IMR-90 (cell line): ENCODE measurements around the gene NOS1AP. TPM values are rescaled to one million over a fixed set of nuclear protein-coding genes. Genes with fewer than 3 reads are reported as not detected.

ENCODE experiments used
- ATAC-seq: fragments of 200-7000 bp; cut with Tn5 transposase; 2 replicates; pipeline ENCODE4 v1.9.1; 2020; ENCODE audit warnings: low read depth, mild to moderate bottlenecking, moderate library complexity
- BruUV-seq: library from RNA; stranded (reverse); fragments of 400-500 nt; replicated peaks from 2 replicates; lab custom pipeline; 2021; lab: Mats Ljungman, UMichigan
- CTCF ChIA-PET: fragments of 300-600 bp; formaldehyde crosslinking; extraction: SDS; loops from one replicate; lab custom pipeline; 2021; ENCODE audit warnings: antibody characterized with exemption; lab: Yijun Ruan, JAX
- POLR2A ChIA-PET: fragments of 300-600 bp; sonication (Branson Sonifier 250); formaldehyde crosslinking; loops from one replicate; lab custom pipeline; 2022; ENCODE audit warnings: antibody characterized with exemption; ENCODE audit not compliant: unreplicated experiment; lab: Charles Lee
- DNase-seq: peaks from one replicate; pipeline ENCODE4 v3.0.0; 2013
- H2AFZ ChIP-seq: replicated peaks from 2 replicates; pipeline ENCODE3; 2013; ENCODE audit warnings: low read length, mild to moderate bottlenecking; ENCODE audit not compliant: poor library complexity
- H2AK5ac ChIP-seq: 2 replicates; pipeline ENCODE4 v1.6.1; 2013; ENCODE audit warnings: low read depth, low read length, inconsistent platforms
- H2AK9ac ChIP-seq: replicated peaks from 2 replicates; pipeline ENCODE3; 2013; ENCODE audit warnings: mild to moderate bottlenecking, low read depth, low read length, moderate library complexity; ENCODE audit not compliant: poor library complexity
- H2BK120ac ChIP-seq: 2 replicates; pipeline ENCODE4 v1.6.1; 2013; ENCODE audit warnings: low read depth, low read length, inconsistent platforms
- H2BK15ac ChIP-seq: 3 replicates; pipeline ENCODE4 v1.6.1; 2013; ENCODE audit warnings: low read depth, low read length, inconsistent platforms
- H2BK20ac ChIP-seq: 2 replicates; pipeline ENCODE4 v1.6.1; 2013; ENCODE audit warnings: low read depth, mild to moderate bottlenecking, inconsistent platforms, low read length, moderate library complexity
- H2BK5ac ChIP-seq: 2 replicates; pipeline ENCODE4 v1.6.1; 2013; ENCODE audit warnings: mild to moderate bottlenecking, low read depth, low read length, inconsistent platforms; ENCODE audit not compliant: poor library complexity, severe bottlenecking
- H3K14ac ChIP-seq: replicated peaks from 2 replicates; pipeline ENCODE4 v1.6.1; 2013; ENCODE audit warnings: low read depth, low read length, inconsistent platforms
- H3K18ac ChIP-seq: 2 replicates; pipeline ENCODE4 v1.6.1; 2013; ENCODE audit warnings: low read depth, low read length, control low read depth
- H3K23ac ChIP-seq: 2 replicates; pipeline ENCODE4 v1.6.1; 2013; ENCODE audit warnings: low read depth, low read length, inconsistent platforms
- H3K27ac ChIP-seq: 2 replicates; pipeline ENCODE4 v1.5.1; 2013; ENCODE audit warnings: mild to moderate bottlenecking, control low read depth, low read length; ENCODE audit not compliant: insufficient read depth
- H3K27me3 ChIP-seq: 2 replicates; pipeline ENCODE4 v1.6.1; 2013; ENCODE audit warnings: low read length; ENCODE audit not compliant: control insufficient read depth, insufficient read depth
- H3K36me3 ChIP-seq: 2 replicates; pipeline ENCODE4 v1.6.1; 2013; ENCODE audit warnings: low read length, mixed read lengths; ENCODE audit not compliant: control insufficient read depth, insufficient read depth
- H3K4ac ChIP-seq: 2 replicates; pipeline ENCODE4 v1.6.1; 2013; ENCODE audit warnings: low read depth, low read length, inconsistent platforms
- H3K4me1 ChIP-seq: 2 replicates; pipeline ENCODE4 v1.6.1; 2013; ENCODE audit warnings: low read length, mixed read lengths; ENCODE audit not compliant: control insufficient read depth, insufficient read depth
- H3K4me2 ChIP-seq: 2 replicates; pipeline ENCODE4 v1.6.1; 2013; ENCODE audit warnings: low read depth, mild to moderate bottlenecking, control low read depth, low read length, moderate library complexity
- H3K4me3 ChIP-seq: 2 replicates; pipeline ENCODE4 v1.5.1; 2013; ENCODE audit warnings: low read depth, mild to moderate bottlenecking, control low read depth, low read length, moderate library complexity; ENCODE audit not compliant: insufficient read depth
- H3K56ac ChIP-seq: 2 replicates; pipeline ENCODE4 v1.6.1; 2013; ENCODE audit warnings: low read length, inconsistent platforms; ENCODE audit not compliant: insufficient read depth; ENCODE audit errors: extremely low read depth
- H3K79me1 ChIP-seq, 2 experiments: 2 replicates each; pipeline ENCODE4 v1.6.1; 2013; ENCODE audit warnings: low read length in 2 of 2, inconsistent platforms in 1 of 2, low read depth in 1 of 2
- H3K9ac ChIP-seq: 2 replicates; pipeline ENCODE4 v1.6.1; 2013; ENCODE audit warnings: low read depth, low read length, control low read depth
- H3K9me1 ChIP-seq: 2 replicates; pipeline ENCODE4 v1.6.1; 2013; ENCODE audit warnings: low read length, inconsistent platforms; ENCODE audit not compliant: insufficient read depth
- H3K9me3 ChIP-seq: 2 replicates; pipeline ENCODE4 v1.6.1; 2013; ENCODE audit warnings: low read length; ENCODE audit not compliant: control insufficient read depth, insufficient read depth
- H4K20me1 ChIP-seq: 2 replicates; pipeline ENCODE4 v1.6.1; 2013; ENCODE audit warnings: low read length, inconsistent platforms; ENCODE audit not compliant: insufficient read depth
- H4K5ac ChIP-seq: 2 replicates; pipeline ENCODE4 v1.6.1; 2013; ENCODE audit warnings: mild to moderate bottlenecking, low read depth, low read length, control low read depth
- H4K8ac ChIP-seq, 2 experiments: 2 replicates each; pipeline ENCODE4 v1.6.1; 2013; ENCODE audit warnings: low read depth in 2 of 2, low read length in 2 of 2, control low read depth in 1 of 2, inconsistent platforms in 1 of 2
- H4K91ac ChIP-seq: 2 replicates; pipeline ENCODE4 v1.6.1; 2013; ENCODE audit warnings: low read depth, low read length, inconsistent platforms; ENCODE audit not compliant: insufficient read depth
- BHLHE40 ChIP-seq: fragments of 150-350 bp; IDR thresholded peaks from 2 replicates; pipeline ENCODE4 v1.6.1; 2016; ENCODE audit warnings: mild to moderate bottlenecking, low read depth, low read length
- CEBPB ChIP-seq: IDR thresholded peaks from 2 replicates; pipeline ENCODE4 v1.6.1; 2012; ENCODE audit warnings: low read depth, low read length, improper control_type of control experiment
- CHD1 ChIP-seq: IDR thresholded peaks from 2 replicates; pipeline ENCODE4 v1.6.1; 2012; ENCODE audit warnings: low read depth, low read length, improper control_type of control experiment
- CTCF ChIP-seq: conservative IDR thresholded peaks from 2 replicates; pipeline ENCODE4 v1.5.1; 2012; ENCODE audit warnings: mild to moderate bottlenecking, low read depth, low read length, improper control_type of control experiment
- ELK1 ChIP-seq: fragments of 150-350 bp; IDR thresholded peaks from 2 replicates; pipeline ENCODE4 v1.6.1; 2016; ENCODE audit warnings: low read depth, mild to moderate bottlenecking, low read length, moderate library complexity, borderline replicate concordance
- FOS ChIP-seq: fragments of 150-350 bp; IDR thresholded peaks from 2 replicates; pipeline ENCODE4 v1.6.1; 2016; ENCODE audit warnings: low read depth, low read length
- MAFK ChIP-seq: IDR thresholded peaks from 2 replicates; pipeline ENCODE4 v1.6.1; 2012; ENCODE audit warnings: low read depth, low read length, improper control_type of control experiment
- MAZ ChIP-seq: IDR thresholded peaks from 2 replicates; pipeline ENCODE4 v1.6.1; 2012; ENCODE audit warnings: low read depth, mild to moderate bottlenecking, low read length, improper control_type of control experiment, moderate library complexity, borderline replicate concordance
- MXI1 ChIP-seq: IDR thresholded peaks from 2 replicates; pipeline ENCODE4 v1.6.1; 2012; ENCODE audit warnings: low read depth, mild to moderate bottlenecking, low read length, moderate library complexity, borderline replicate concordance
- NFE2L2 ChIP-seq: fragments of 150-350 bp; IDR thresholded peaks from 2 replicates; pipeline ENCODE4 v1.6.1; 2016; ENCODE audit warnings: low read depth, mild to moderate bottlenecking, low read length
- POLR2A ChIP-seq: IDR thresholded peaks from 2 replicates; pipeline ENCODE4 v1.6.1; 2012; ENCODE audit warnings: mild to moderate bottlenecking, low read depth, low read length
- RAD21 ChIP-seq: IDR thresholded peaks from 2 replicates; pipeline ENCODE4 v1.6.1; 2012; ENCODE audit warnings: low read length, improper control_type of control experiment
- RCOR1 ChIP-seq: IDR thresholded peaks from 2 replicates; pipeline ENCODE4 v1.6.1; 2012; ENCODE audit warnings: mild to moderate bottlenecking, low read length, improper control_type of control experiment; ENCODE audit not compliant: insufficient replicate concordance
- SMC3 ChIP-seq: fragments of 150-350 bp; IDR thresholded peaks from 2 replicates; pipeline ENCODE4 v1.6.1; 2016; ENCODE audit warnings: low read depth, mild to moderate bottlenecking, antibody characterized with exemption, low read length, moderate library complexity
- USF2 ChIP-seq: fragments of 150-350 bp; IDR thresholded peaks from 2 replicates; pipeline ENCODE4 v1.6.1; 2017; ENCODE audit warnings: mild to moderate bottlenecking, antibody characterized with exemption, low read length, low read depth
- WGBS, 2 experiments: methylation state at CpG; one replicate each; pipeline versions ENCODE4 v1.1.5 to v1.1.7; 2013; ENCODE audit warnings: missing lambda C conversion rate in 2 of 2; ENCODE audit not compliant: insufficient read length in 1 of 2; ENCODE audit errors: extremely low coverage in 2 of 2; 5-methylcytosine and 5-hydroxymethylcytosine counted together
- dilution Hi-C: fragments of 300-500 bp; cut with HindIII; formaldehyde crosslinking; loops from one replicate; pipeline ENCODE4 v1.14.3; 2018; ENCODE audit warnings: low sequenced_read_pairs; ENCODE audit not compliant: unreplicated experiment
- in situ Hi-C: fragments of 300-500 bp; cut with MboI; formaldehyde crosslinking; loops from 3 replicates; pipeline ENCODE4 v1.14.3; 2019; ENCODE audit warnings: low sequenced_read_pairs, inconsistent platforms, mixed read lengths
- intact Hi-C: fragments of 100-400 bp; cut with micrococcal nuclease; formaldehyde crosslinking; loops from 2 replicates; pipeline ENCODE4 v1.10.0; 2022
- polyA plus RNA-seq, 3 experiments: library from polyadenylated mRNA; depleted of rRNA; stranded (reverse); fragments of >200 nt; gene quantifications; 2 replicates each; pipeline ENCODE4 v1.2.3, GENCODE V29; 2012; ENCODE audit warnings: low replicate concordance in 1 of 3
- total RNA-seq: library from RNA; depleted of rRNA; stranded (reverse); fragments of >200 nt; gene quantifications from 2 replicates; pipeline ENCODE4 v1.2.3, GENCODE V29; 2012

Gene NOS1AP
- total and polyA plus RNA-seq, 2 of the 4 experiments (the other 2 are of a cell fraction): 0.18 to 0.19 TPM

GRCh38 chr1:162178432-162178831 is 108.9 kb downstream of the NOS1AP start:
- no peak overlapping the region for H4K5ac ChIP-seq
- H2BK5ac ChIP-seq: no peak overlapping the region
- in situ Hi-C loops (no loop called here), intact Hi-C loops (no loop called here), dilution Hi-C loops (no loop called here)
- H2BK15ac ChIP-seq: no peak overlapping the region
- H3K27me3 ChIP-seq: peaks cover 2% of the 10 kb centered on the region; the same call in 1 of the 2 replicates
- H4K20me1 ChIP-seq: no peaks in the 10 kb centered on the region
- TF ChIP-seq SMC3 (no peak), RCOR1 (no peak), BHLHE40 (no peak), ELK1 (no peak), USF2 (no peak), POLR2A (no peak), RAD21 (no peak), NFE2L2 (no peak), MXI1 (no peak), MAZ (no peak), FOS (no peak), CEBPB (no peak), CTCF (no peak), CHD1 (no peak), MAFK (no peak)
- no peak overlapping the region for H3K23ac ChIP-seq
- no peaks in the 10 kb centered on the region for H3K9me3 ChIP-seq
- no peak overlapping the region for H3K27ac ChIP-seq
- H2BK20ac ChIP-seq: no peak overlapping the region
- H2AK9ac ChIP-seq: no peak overlapping the region
- H2AK5ac ChIP-seq: no peak overlapping the region
- ChIA-PET POLR2A (no interaction called here), CTCF (no interaction called here)
- no peak overlapping the region for H3K9ac ChIP-seq
- WGBS, 2 experiments: 50% methylated on average over 2 of the region's 4 CpGs; no CpG with 5 or more reads in 1 of the 2 experiments
- H3K4me2 ChIP-seq: no peak overlapping the region
- no peak overlapping the region for H4K91ac ChIP-seq
- no peak overlapping the region for H3K56ac ChIP-seq
- no peak overlapping the region for H2AFZ ChIP-seq
- ATAC-seq (no peak), DNase-seq (no peak)
- H3K14ac ChIP-seq: no peak overlapping the region
- no peaks in the 10 kb centered on the region for H3K9me1 ChIP-seq
- no TSS peak for BruUV-seq
- H3K4ac ChIP-seq: no peak overlapping the region
- H4K8ac ChIP-seq: no peak overlapping the region
- no peaks in the 10 kb centered on the region for H3K79me1 ChIP-seq
- H3K18ac ChIP-seq: no peak overlapping the region
- H2BK120ac ChIP-seq: no peak overlapping the region
- H3K36me3 ChIP-seq: no peaks in the 10 kb centered on the region
- H3K4me1 ChIP-seq: no peaks in the 10 kb centered on the region
- H3K4me3 ChIP-seq: no peak overlapping the region
